ENCODE measurements around the gene DNAH8. TPM values are rescaled to one million over a fixed set of nuclear protein-coding genes. Genes with fewer than 3 reads are reported as not detected.

Gene DNAH8
- total RNA-seq, 6 experiments from 2014 or later = not detected

GRCh38 chr6:38776515-38776914, 61.4 kb downstream of the DNAH8 start:
- TF ChIP-seq CTCF (IDR thresholded peaks at IDR 0.05) = no peak
- H3K4me3 Mint-ChIP-seq = no peak overlapping the region
- H3K27ac Mint-ChIP-seq = no peak overlapping the region
- peaks cover 7% of the 10 kb centered on the region for H3K4me1 Mint-ChIP-seq (ENCODE audit: low read depth)
- peaks cover 5% of the 10 kb centered on the region for H3K27me3 Mint-ChIP-seq (ENCODE audit: insufficient read depth)
- no peaks in the 10 kb centered on the region for H3K36me3 Mint-ChIP-seq (ENCODE audit: low read depth)
- DNase-seq = peak; percentile 44
- peaks cover 5% of the 10 kb centered on the region; the same call in 1 of the 2 replicates for H3K9me3 Mint-ChIP-seq

GRCh38 chr6:38779310-38780062, 64.4 kb downstream of the DNAH8 start:
- H3K27me3 Mint-ChIP-seq (ENCODE audit: insufficient read depth) = peaks cover 6% of the 10 kb centered on the region
- no peak for TF ChIP-seq CTCF (IDR thresholded peaks at IDR 0.05)
- DNase-seq = no peak
- H3K4me3 Mint-ChIP-seq = no peak overlapping the region
- no peak overlapping the region for H3K27ac Mint-ChIP-seq
- no peaks in the 10 kb centered on the region for H3K36me3 Mint-ChIP-seq (ENCODE audit: low read depth)
- H3K9me3 Mint-ChIP-seq = no peaks in the 10 kb centered on the region
- H3K4me1 Mint-ChIP-seq (ENCODE audit: low read depth) = peaks cover 7% of the 10 kb centered on the region

- Mint-ChIP-seq H3K4me3 (no peak overlapping the region), H3K4me1 (ENCODE audit: low read depth) (no peaks in the 10 kb centered on the region), H3K9me3 (no peaks in the 10 kb centered on the region), H3K27ac (no peak overlapping the region), H3K27me3 (ENCODE audit: insufficient read depth) (peaks cover 7% of the 10 kb centered on the region), H3K36me3 (ENCODE audit: low read depth) (no peaks in the 10 kb centered on the region)
- no peak for TF ChIP-seq CTCF (IDR thresholded peaks at IDR 0.05)
- DNase-seq = no peak
These were observed 67.5 kb downstream of the DNAH8 start for GRCh38 chr6:38782616-38783015.

- TF ChIP-seq CTCF (IDR thresholded peaks at IDR 0.05) = no peak
- Mint-ChIP-seq H3K4me3 (no peak overlapping the region), H3K27me3 (ENCODE audit: insufficient read depth) (peaks cover 7% of the 10 kb centered on the region; the same call in 1 of the 2 replicates), H3K36me3 (ENCODE audit: low read depth) (no peaks in the 10 kb centered on the region), H3K27ac (no peak overlapping the region), H3K9me3 (no peaks in the 10 kb centered on the region), H3K4me1 (ENCODE audit: low read depth) (no peaks in the 10 kb centered on the region)
- no peak for DNase-seq
These were observed 68.5 kb downstream of the DNAH8 start for GRCh38 chr6:38783443-38784228.

GRCh38 chr6:38784506-38785235, 69.6 kb downstream of the DNAH8 start:
- no peak overlapping the region for H3K4me3 Mint-ChIP-seq

More at GRCh38 chr6:38784506-38785235, 69.6 kb downstream of the DNAH8 start:
- Mint-ChIP-seq H3K27me3 (ENCODE audit: insufficient read depth) (peaks cover 7% of the 10 kb centered on the region; the same call in 1 of the 2 replicates), H3K4me1 (ENCODE audit: low read depth) (no peaks in the 10 kb centered on the region), H3K27ac (no peak overlapping the region), H3K9me3 (no peaks in the 10 kb centered on the region), H3K36me3 (ENCODE audit: low read depth) (no peaks in the 10 kb centered on the region)
- TF ChIP-seq CTCF (IDR thresholded peaks at IDR 0.05) = no peak
- no peak for DNase-seq

Measured in HFFc6 (cell line).